Activated CD4-positive, alpha-beta T cell treated with anti-CD3 and anti-CD28 coated beads for 24 hours (primary cell): ENCODE data around the gene ANAPC10.
"Not testable (repeated sequence)": the region's sequence is repeated elsewhere in the genome, so short reads cannot be mapped to it uniquely, and the experiment has no call there.

Experiments
- DNase-seq, 2 donors: peaks; one replicate each; pipeline ENCODE4 v3.0.0-alpha.2; 2020; ENCODE audit warnings: low read depth in 2 of 2

Gene ANAPC10

DNA sequence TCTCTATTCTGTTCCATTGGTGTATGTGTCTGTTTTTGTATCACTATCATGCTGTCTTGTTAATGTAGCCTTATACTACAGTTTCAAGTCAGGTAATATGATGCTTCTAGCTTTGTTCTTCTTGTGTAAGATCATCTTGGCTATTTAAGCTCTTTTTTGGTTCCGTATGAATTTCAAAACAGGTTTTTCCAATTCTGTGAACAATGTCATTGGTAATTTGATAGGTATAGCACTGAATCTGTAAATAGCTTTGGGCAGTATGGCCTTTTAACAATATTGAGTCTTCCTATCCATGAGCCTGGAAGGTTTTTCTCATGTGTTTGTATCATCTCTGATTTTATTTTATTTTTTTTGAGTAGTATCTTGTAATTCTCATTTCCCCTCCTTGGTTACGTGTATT, 94.3 kb downstream of the ANAPC10 start:
- no peak for DNase-seq

DNA sequence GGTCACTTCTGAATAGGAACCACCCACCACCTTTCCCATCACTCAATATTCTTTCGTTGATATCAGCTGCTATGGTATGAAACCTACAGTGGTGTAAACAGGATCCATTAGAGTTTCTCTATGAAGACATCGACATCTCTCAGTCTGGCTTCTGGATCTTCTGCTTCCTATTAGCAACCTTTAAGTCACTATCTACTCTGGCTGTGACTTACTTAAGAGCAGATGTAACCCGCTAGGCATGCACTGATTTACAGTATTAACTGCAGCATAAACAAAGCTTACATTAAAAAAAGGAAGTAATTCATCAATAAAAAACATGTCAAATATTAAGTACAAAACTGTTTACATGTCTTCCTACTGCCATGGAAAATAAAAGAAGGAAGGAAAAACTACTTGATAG, 96.4 kb downstream of the ANAPC10 start:
- no peak for DNase-seq

DNA sequence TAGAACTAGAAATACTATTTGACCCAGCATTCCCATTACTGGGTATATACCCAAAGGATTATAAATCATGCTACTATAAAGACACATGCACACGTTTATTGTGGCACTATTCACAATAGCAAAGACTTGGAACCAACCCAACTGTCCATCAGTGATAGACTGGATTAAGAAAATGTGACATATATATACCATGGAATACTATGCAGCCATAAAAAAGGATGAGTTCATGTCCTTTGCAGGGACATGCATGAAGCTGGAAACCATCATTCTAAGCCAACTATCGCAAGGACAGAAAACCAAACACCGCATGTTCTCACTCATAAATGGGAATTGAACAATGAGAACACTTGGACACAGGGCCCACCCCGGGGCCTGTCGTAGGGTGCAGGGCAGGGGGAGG, 97.3 kb downstream of the ANAPC10 start:
- not testable (repeated sequence) for DNase-seq

DNA sequence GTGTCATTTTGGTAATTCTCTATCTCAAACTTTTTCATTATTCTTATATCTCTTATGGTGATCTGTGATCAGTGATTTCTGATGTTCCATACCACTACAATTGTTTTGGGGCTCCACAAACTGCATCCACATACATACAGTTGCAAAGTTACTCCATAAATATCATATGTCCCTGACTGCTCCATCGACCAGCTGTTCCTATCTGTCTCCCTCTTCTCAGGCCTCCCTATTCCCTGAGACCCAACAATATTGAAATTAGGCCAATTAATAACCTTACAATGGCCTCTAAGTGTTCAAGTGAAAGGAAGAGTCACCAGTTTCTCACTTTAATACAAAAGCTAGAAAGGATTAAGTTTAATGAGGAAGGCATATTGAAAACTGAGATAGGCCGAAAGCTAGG, 108.7 kb downstream of the ANAPC10 start:
- DNase-seq, result no peak

DNA sequence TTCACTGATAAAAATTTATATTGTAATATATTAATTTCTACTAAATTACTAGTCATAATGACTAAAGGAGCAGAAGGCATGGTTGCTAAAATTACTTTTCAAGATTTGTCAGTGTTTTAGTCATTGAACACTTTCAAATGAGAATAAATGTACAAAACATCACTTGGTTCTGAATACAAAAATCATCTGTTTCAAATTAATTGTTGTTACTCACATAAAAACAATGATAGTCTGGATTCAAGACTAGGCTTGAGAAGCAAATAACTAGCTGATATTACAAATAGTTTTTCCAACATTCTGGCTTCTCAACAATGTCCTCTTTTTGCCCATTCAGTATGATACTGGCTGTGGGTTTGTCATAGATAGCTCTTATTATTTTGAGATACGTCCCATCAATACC, 112.5 kb downstream of the ANAPC10 start:
- no peak for DNase-seq

DNA sequence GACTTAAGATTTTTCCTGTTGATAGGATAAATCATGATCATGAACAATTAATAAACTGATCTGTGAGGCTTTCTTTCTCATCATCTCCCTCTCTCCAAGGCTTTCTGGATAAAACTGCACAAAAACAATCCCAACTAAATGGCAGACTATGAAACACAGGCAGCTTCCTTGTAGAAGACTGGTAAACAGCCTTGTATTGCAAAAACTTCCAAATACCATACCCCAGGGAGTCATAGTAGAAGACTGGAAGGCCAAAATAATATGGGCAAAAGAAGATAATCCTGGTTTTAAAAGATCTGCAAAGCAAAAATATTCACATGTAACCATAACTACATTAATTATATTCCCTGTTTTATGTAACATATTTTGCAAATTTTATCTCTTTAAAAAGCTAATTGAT, 113.0 kb downstream of the ANAPC10 start:
- no peak for DNase-seq

DNA sequence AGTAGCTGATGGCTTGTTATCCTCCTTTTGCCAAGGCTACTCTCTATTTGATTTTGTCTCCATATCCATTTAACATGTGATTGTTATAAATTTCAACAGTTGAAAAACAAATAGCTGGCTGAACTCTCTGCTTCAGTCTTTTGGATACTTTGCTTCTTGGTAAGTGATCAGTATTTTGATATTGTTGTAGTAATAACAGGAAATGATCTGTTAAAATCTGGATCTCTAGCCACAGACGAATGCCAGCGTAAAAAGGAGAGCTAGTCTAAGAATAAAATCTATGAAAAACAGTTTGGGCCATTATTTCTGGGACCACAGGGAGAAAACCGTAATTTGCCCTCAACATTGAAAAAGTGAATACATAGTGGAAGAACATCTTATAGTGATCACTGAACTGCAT, 113.8 kb downstream of the ANAPC10 start:
- DNase-seq, result no peak

DNA sequence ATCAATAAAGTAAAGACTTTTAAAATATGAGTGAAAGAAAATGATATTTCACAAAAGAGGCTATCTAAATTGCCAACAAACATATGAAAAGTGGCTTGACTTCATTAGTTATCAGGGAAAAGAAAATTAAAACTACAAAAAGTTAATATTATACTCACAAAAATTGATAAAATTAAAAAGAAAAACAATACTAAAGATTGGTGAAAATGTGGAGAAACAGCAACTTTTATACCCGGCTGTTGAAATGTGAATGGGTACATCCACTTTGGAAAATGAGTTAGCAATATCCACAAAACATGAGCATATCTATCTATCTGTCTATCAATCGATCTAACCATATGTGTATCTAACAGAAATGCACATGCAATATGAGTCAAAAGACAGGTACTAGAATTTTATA, 122.3 kb downstream of the ANAPC10 start:
- DNase-seq, result no peak

DNA sequence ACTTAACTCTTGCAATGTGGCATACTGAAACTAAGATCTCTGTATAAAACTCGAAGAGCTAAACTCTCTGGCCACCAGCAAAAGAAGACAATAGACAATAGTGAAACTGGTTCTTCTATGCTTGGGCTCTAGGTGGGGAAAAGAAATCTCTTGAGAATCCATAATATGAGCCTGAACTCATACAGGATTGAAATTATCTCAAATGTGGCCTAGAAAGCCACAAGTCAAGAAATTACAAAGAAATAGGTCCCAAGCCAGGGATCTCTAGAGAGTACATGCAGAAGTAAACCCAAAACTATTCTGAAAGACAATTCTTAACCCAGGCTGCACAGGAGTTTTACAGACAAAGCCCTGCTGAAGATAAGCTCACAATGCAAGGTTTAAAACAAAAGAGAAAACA, 127.4 kb downstream of the ANAPC10 start:
- DNase-seq, result no peak

DNA sequence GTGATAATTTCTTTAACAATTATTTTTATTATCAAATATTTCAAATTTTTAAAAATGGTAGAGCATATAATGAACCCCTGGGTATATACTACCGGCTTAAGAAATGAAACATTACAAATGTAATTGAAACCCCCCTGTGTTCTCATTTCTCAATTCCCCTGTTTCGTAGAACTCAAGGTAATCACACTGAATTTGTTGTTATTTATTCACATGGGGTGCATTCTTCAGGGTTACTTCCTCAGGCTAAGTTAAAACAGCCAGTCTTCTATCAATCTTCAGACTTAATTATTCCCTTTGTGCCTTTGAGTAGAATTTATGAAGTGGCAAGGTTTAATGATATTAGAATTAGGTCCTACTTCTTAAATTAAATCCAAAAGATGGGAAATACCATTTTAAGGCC, 128.2 kb downstream of the ANAPC10 start:
- DNase-seq, result no peak

DNA sequence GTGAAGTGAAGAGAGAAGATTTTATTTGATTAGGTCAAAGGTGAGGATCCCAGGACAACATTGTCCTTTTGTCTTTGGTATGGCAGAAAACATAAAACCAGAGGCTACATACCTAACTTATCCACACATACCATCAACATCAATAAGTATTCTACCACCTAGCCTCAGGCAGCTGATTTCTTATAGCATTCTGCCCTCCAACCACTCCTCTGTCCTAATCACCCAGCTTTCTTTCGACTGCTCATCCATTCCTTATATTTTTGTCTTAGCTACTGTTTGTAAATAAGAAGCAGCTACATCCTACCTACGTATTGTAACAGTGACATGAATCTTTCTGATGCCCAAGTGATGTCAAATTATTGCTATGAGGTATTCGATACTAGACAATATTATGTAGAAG, 129.4 kb downstream of the ANAPC10 start:
- DNase-seq, result no peak

DNA sequence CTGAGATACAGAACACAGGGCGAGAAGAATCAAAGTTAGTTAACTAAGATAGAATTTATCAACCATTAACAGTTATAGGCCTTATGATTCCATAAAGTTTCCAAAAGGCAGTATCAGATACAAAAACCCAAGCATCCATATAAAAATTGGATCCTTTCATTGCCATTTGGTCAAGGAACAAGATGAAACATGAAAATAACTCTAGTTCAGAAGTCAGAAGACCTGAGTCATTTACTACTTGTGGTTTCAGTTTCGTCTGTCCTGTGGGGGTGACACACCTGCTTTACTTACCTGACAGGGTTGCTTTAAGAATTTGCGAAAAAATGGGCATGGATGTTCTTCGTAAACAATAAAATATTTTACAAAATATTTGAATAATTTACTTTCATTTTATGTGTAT, 130.8 kb downstream of the ANAPC10 start:
- DNase-seq, result no peak

DNA sequence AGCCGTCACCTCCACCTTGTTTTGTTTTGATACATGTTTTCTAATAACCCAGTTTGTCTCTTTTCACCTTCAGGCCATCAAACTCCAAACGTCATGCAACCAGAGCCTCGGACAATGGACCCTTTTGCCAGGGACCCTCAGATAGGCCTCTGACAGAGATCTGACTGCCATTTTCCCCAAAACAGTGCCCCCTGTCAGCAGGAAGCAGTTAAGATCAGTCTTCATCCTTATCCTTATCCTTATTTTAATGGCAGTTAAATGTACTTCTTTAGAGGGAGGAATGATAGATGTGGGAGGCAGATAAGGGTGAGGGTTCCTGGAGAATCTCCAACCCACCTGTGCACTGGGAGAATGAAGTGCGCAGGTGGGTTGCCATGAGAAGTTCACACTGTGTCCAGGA, 135.7 kb downstream of the ANAPC10 start:
- DNase-seq, result no peak

DNA sequence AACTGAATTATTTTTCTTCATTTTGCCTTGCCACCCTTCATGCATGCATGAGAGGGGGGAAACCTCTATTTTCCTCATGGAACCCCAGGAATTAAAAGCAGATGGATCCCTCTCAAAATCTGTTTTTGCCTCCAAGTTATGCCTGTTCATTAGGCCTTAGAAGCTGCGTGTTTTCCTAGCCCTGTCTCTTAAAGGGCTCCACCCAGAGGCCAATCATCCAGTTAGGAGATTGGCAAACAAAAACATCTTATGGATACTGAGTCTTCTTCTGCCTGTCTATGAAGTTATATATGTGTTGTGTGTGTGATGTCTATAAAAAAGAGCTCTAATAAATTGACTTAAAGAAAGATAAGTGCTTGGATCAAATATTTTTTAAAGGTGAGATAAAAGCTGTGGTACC, 142.9 kb downstream of the ANAPC10 start:
- no peak for DNase-seq

DNA sequence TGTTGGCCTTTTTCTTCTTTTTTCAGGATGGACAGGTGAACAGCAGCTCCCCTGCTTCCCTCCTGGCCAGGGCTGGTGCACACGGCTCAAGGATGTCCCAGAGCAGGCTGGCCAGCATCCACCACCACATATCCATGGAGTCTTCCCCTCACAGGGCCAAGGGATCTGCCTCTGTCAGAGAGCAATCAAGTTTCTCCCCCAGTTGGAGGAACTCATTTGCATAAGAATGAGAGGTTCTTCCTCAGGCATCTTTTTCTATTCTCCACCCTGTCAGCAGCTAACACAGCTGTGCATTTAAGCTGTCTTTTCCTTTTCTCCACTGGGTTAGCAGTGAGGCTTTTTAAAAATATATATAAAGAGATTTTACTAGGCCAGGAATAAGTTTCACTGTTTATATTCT, 143.8 kb downstream of the ANAPC10 start:
- no peak for DNase-seq

DNA sequence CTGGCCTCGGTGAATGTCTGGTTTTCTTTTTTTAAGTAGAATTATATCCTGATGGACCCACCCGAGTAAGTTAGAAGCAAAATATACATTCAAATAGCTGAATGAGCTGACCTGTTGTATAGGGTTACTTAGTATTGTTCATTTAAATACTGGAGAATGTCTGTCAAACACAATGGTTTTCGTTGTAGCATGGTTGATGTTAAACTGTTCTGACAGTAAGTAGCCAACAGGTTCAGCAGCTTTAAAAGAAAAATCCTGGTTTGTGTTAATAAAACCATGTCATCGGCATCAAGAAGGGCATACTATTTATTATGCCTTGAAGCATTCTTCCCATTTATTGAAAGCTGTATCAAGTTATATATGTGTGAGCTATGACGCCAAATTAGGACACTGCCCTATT, 149.6 kb downstream of the ANAPC10 start:
- no peak for DNase-seq

DNA sequence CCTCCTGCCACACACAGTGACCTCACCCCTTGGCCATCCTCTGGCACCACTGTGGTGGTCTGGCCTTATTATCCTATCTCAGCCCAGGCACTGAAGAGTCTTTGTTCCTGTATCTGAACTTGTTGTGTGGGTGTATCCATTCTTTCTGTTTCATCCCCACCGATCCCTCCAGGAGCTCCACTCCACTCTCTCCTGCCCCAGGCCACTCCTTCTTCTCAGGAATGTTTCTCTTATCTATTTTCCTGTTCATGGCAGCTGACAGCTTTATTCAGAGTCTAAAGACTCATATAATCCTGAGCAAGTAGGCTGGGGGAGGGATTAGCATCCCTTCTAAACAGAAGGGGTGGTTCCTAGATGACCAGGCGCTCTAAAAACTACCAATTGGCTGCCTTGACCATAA, 150.0 kb downstream of the ANAPC10 start:
- DNase-seq, result no peak
